Gastrocnemius medialis (tissue), 4 donors: ENCODE measurements around the gene GABARAP.

Experiments used
- POLR2A ChIP-seq, 2 donors: fragments of 450-650 bp; IDR thresholded peaks; one replicate each; pipeline ENCODE4 v1.6.1; 2017; ENCODE audit warnings: antibody characterized with exemption in 2 of 2, mild to moderate bottlenecking in 2 of 2, moderate library complexity in 2 of 2
- TF ChIP-seq, protein P1 (sequence below), 5 experiments: fragments of 450-650 bp in 3 of 5; fragments of 200-600 bp in 2 of 5; sonication (generic) in 2 of 5; IDR thresholded peaks in 4 of 5; conservative IDR thresholded peaks in 1 of 5; 1 replicate in 4 of 5; 2 replicates in 1 of 5; pipeline ENCODE4 v1.5.1; 2016 to 2019; ENCODE audit warnings: antibody characterized with exemption in 5 of 5, mild to moderate bottlenecking in 3 of 5, moderate library complexity in 3 of 5

DNA sequence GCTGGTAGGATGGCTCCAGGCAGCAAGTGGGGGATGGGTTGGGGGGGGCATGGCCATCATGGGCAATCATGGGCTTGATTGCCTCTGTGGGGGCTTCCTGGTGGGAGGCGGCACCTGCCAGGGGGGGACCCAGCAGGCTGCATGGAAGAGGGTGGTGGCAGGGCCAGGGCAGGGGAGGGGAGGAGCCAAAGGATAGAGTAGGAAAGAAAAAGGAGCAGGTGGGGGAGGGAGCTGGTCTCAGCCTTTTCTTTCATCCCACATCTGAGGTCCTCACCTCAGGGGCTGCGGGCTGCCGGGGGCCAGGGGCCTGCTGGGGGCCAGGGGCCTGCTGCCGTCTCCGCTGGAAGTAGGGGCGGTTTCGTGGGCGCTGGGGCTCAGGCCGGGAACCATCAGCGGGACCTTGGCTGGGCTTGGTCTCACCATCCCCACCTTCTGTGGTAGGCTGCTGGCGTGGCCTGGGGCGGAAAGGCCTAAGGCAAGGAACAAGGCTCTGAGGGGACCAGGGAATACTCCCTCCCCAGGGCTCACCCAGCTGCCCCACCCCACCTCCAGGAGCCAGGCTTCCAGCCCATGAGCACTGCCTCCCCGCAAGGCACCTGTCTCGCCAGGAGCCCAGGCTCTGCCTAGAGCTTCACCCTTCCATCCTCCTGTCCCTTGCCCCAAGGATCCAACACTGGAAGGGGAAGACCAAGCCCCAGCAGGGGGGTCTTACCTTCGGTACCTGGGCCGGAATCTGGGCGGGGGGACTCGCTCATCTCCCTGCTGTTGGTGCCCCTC is 47.2 kb upstream of the GABARAP start:
- TF ChIP-seq, protein P1, sequence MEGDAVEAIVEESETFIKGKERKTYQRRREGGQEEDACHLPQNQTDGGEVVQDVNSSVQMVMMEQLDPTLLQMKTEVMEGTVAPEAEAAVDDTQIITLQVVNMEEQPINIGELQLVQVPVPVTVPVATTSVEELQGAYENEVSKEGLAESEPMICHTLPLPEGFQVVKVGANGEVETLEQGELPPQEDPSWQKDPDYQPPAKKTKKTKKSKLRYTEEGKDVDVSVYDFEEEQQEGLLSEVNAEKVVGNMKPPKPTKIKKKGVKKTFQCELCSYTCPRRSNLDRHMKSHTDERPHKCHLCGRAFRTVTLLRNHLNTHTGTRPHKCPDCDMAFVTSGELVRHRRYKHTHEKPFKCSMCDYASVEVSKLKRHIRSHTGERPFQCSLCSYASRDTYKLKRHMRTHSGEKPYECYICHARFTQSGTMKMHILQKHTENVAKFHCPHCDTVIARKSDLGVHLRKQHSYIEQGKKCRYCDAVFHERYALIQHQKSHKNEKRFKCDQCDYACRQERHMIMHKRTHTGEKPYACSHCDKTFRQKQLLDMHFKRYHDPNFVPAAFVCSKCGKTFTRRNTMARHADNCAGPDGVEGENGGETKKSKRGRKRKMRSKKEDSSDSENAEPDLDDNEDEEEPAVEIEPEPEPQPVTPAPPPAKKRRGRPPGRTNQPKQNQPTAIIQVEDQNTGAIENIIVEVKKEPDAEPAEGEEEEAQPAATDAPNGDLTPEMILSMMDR (IDR thresholded peaks at IDR 0.05 in 4 of 5, conservative IDR thresholded peaks at IDR 0.05 in 1 of 5): no peak
- no peak for TF ChIP-seq POLR2A (IDR thresholded peaks at IDR 0.05)
